Heart left ventricle (tissue), 13 donors: ENCODE results near the gene MME.

Experiments
- POLR2A ChIP-seq, 2 donors: fragments of 450-650 bp; IDR thresholded peaks; one replicate each; pipeline ENCODE4 v1.6.1; 2017; ENCODE audit warnings: antibody characterized with exemption in 2 of 2, mild to moderate bottlenecking in 2 of 2, moderate library complexity in 2 of 2
- TF ChIP-seq, protein P1 (sequence below), 12 donors: fragments of 200-600 bp; sonication (generic) in 4 of 12; IDR thresholded peaks; one replicate each; pipeline versions ENCODE4 v1.5.0 to v1.8.0; 2018 to 2022; ENCODE audit warnings: antibody characterized with exemption in 12 of 12, mild to moderate bottlenecking in 5 of 12
- donor health status: ischemic (EF 13 %, LVEDD 7.1; RV severe dilation, severe dysfunction).
- donor health status: DM: no; HTN: yes; CAD: no.
- donor health status: DM: no; HTN: no; CAD: no.
- donor health status: ischemic (EF 25% LVEDD 6.9; RV normal size, moderate dysfunction).
- donor health status: ischemic (EF 25% LVEDD 5.7; RV mildly dilated, moderate dysfunction).
- donor health status: ischemic (EF 35%, LVEDD 5.7; RV mildly dilated, moderate dysfunction).
- donor health status: nonischemic (EF 11% LVEDD 7.7; RV severe dilation, severe dysfunction).
- donor health status: DM: yes; HTN: yes; CAD: no.
- donor health status: PGD.
- donor health status: ischemic (EF 29% LVEDD 5.4; RV normal size, mild dysfunction).
- donor health status: nonischemic (EF 23%, LVEDD 6.1; RV moderate dilation, normal function).

DNA sequence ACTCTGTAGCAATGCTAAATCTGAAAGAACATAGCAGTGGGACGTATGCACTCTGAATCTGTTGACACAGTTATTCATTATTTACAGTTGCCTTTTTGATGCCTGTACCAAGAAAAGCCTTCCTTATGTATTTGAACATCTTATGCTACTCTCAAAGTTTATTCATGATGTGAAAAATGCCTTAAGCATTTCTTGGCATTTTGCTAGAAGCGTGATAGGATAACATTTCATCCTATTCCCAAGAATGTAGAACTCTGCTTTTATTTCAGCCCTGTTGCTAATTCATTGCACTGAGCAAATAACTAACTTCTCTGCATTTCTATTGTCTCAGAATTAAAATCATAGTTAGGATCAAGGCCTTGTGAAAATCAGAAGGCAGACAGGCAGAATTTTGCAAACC, 107.9 kb downstream of the MME start:
- TF ChIP-seq, protein P1, sequence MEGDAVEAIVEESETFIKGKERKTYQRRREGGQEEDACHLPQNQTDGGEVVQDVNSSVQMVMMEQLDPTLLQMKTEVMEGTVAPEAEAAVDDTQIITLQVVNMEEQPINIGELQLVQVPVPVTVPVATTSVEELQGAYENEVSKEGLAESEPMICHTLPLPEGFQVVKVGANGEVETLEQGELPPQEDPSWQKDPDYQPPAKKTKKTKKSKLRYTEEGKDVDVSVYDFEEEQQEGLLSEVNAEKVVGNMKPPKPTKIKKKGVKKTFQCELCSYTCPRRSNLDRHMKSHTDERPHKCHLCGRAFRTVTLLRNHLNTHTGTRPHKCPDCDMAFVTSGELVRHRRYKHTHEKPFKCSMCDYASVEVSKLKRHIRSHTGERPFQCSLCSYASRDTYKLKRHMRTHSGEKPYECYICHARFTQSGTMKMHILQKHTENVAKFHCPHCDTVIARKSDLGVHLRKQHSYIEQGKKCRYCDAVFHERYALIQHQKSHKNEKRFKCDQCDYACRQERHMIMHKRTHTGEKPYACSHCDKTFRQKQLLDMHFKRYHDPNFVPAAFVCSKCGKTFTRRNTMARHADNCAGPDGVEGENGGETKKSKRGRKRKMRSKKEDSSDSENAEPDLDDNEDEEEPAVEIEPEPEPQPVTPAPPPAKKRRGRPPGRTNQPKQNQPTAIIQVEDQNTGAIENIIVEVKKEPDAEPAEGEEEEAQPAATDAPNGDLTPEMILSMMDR (IDR thresholded peaks at IDR 0.05): no peak
- no peak for TF ChIP-seq POLR2A (IDR thresholded peaks at IDR 0.05)
